K562 (cell line): Measurements from ENCODE around the gene SLC6A8. TPM values are rescaled to one million over a fixed set of nuclear protein-coding genes. Genes with fewer than 3 reads are reported as not detected.
A peak's percentile ranks its signal among the peaks of the same experiment; 100 is the strongest.

Experiments used
- ATAC-seq: fragments of 200-7000 bp; cut with Tn5 transposase; 3 replicates; pipeline ENCODE4 v1.9.1; 2020; ENCODE audit warnings: moderate library complexity
- BruUV-seq: library from RNA; stranded (reverse); fragments of 400-500 nt; replicated peaks from 2 replicates; lab custom pipeline; 2021; lab: Mats Ljungman, UMichigan
- CTCF ChIA-PET: fragments of 300-600 bp; formaldehyde crosslinking; extraction: SDS; loops from one replicate; lab custom pipeline; 2021; ENCODE audit warnings: low intra/inter-chr PET ratio; lab: Yijun Ruan, JAX
- POLR2A ChIA-PET: fragments of 300-600, 350-650 bp; sonication (Branson Sonifier 250); formaldehyde crosslinking; extraction: SDS; loops from one replicate; lab custom pipeline; 2021; ENCODE audit warnings: antibody characterized with exemption, inconsistent platforms; lab: Yijun Ruan, JAX
- DNase-seq, 4 experiments: peaks; one replicate each; pipeline versions ENCODE4 v3.0.0 to v3.0.0-alpha.2; 2011 to 2018; ENCODE audit warnings: low spot score in 3 of 4, mixed read lengths in 3 of 4; ENCODE audit errors: extremely low read depth in 1 of 4
- FAIRE-seq: peaks from 2 replicates; lab custom pipeline; 2011; peaks lifted over from hg19 to GRCh38; lab: Jason Lieb, UNC
- H2AFZ ChIP-seq: 2 replicates; pipeline ENCODE4 v1.6.0; 2011; ENCODE audit warnings: low read depth, low read length, control low read depth, inconsistent platforms
- H3K27ac ChIP-seq: fragments of 200-600 bp; 3 replicates; pipeline ENCODE4 v1.8.0; 2011; ENCODE audit warnings: low read depth, mild to moderate bottlenecking, control low read depth, inconsistent platforms, low read length, moderate library complexity, mixed read lengths; ENCODE audit errors: extremely low read depth
- H3K27me3 ChIP-seq, 2 experiments: fragments of 300-600 bp in 1 of 2; 2 replicates in 1 of 2; 3 replicates in 1 of 2; pipeline versions ENCODE4 v1.6.0 to v1.8.0; 2011; ENCODE audit warnings: inconsistent platforms in 2 of 2, low read length in 2 of 2, mild to moderate bottlenecking in 1 of 2, mixed read lengths in 1 of 2, moderate library complexity in 1 of 2; ENCODE audit not compliant: control insufficient read depth in 2 of 2, insufficient read depth in 2 of 2
- H3K36me3 ChIP-seq: fragments of 300-600 bp; 3 replicates; pipeline ENCODE4 v1.8.0; 2011; ENCODE audit warnings: mild to moderate bottlenecking, low read length, inconsistent platforms; ENCODE audit not compliant: control insufficient read depth, insufficient read depth
- H3K4me1 ChIP-seq, 2 experiments: fragments of 200-600 bp in 1 of 2; replicated peaks in 1 of 2; 2 replicates in 1 of 2; 3 replicates in 1 of 2; pipeline versions ENCODE4 v1.5.1 to v1.8.0; 2011; ENCODE audit warnings: inconsistent platforms in 2 of 2, low read length in 2 of 2, mild to moderate bottlenecking in 1 of 2, mixed read lengths in 1 of 2, moderate library complexity in 1 of 2; ENCODE audit not compliant: control insufficient read depth in 2 of 2, insufficient read depth in 2 of 2
- H3K4me2 ChIP-seq: 2 replicates; pipeline ENCODE4 v1.6.1; 2011; ENCODE audit warnings: low read length, control low read depth, inconsistent platforms, mixed read lengths; ENCODE audit not compliant: insufficient read depth
- H3K4me3 ChIP-seq: fragments of 200-600 bp; sonication (generic), shearing (Covaris generic); 2 replicates; pipeline ENCODE4 v1.5.1; 2016; ENCODE audit warnings: control low read depth, inconsistent platforms
- H3K79me2 ChIP-seq: fragments of 200-600 bp; 3 replicates; pipeline ENCODE4 v1.8.0; 2011; ENCODE audit warnings: low read length, inconsistent platforms; ENCODE audit not compliant: control insufficient read depth, insufficient read depth
- H3K9ac ChIP-seq, 2 experiments: 2 replicates each; pipeline versions ENCODE4 v1.6.0 to v1.6.1; 2011; ENCODE audit warnings: low read depth in 2 of 2, low read length in 2 of 2, control low read depth in 1 of 2, inconsistent platforms in 1 of 2, mild to moderate bottlenecking in 1 of 2, mixed read lengths in 1 of 2; ENCODE audit not compliant: insufficient read depth in 1 of 2
- H3K9me1 ChIP-seq: one replicate; pipeline ENCODE4 v1.6.0; 2011; ENCODE audit warnings: inconsistent platforms, mild to moderate bottlenecking, low read length, moderate library complexity; ENCODE audit not compliant: control insufficient read depth, insufficient read depth
- H3K9me3 ChIP-seq: replicated peaks from 2 replicates; pipeline ENCODE4 v1.5.1; 2011; ENCODE audit warnings: low read depth, low read length, inconsistent platforms; ENCODE audit not compliant: control insufficient read depth, insufficient read depth
- H4K20me1 ChIP-seq: replicated peaks from 2 replicates; pipeline ENCODE4 v1.6.1; 2011; ENCODE audit warnings: low read length, inconsistent platforms, mixed read lengths; ENCODE audit not compliant: control insufficient read depth, insufficient read depth
- CTCF ChIP-seq, 3 experiments: IDR thresholded peaks in 2 of 3; conservative IDR thresholded peaks in 1 of 3; 2 replicates each; pipeline ENCODE4 v1.5.1; 2011 to 2012; ENCODE audit warnings: low read length in 3 of 3, mild to moderate bottlenecking in 3 of 3, control low read depth in 2 of 3, improper control_type of control experiment in 1 of 3, inconsistent platforms in 1 of 3, low read depth in 1 of 3, mixed read lengths in 1 of 3, moderate library complexity in 1 of 3; ENCODE audit not compliant: insufficient read depth in 2 of 3
- RAD21 ChIP-seq, 2 experiments: fragments of 250-450 bp in 1 of 2; fragments of 450-650 bp in 1 of 2; sonication (Bioruptor Pico) in 1 of 2; formaldehyde crosslinking in 1 of 2; IDR thresholded peaks in 1 of 2; conservative IDR thresholded peaks in 1 of 2; 2 replicates each; pipeline versions ENCODE4 v1.4.0 to v1.8.0; 2020 to 2022; ENCODE audit warnings: mild to moderate bottlenecking in 2 of 2, moderate library complexity in 1 of 2
- RB1 ChIP-seq: fragments of 450-650 bp; IDR thresholded peaks from 2 replicates; pipeline ENCODE4 v1.6.1; 2017; ENCODE audit warnings: low read depth, mild to moderate bottlenecking
- REST ChIP-seq, 2 experiments: fragments of 450-650 bp; formaldehyde crosslinking in 1 of 2; IDR thresholded peaks; 2 replicates each; pipeline versions ENCODE4 v1.4.0 to v1.6.1; 2014 to 2020; ENCODE audit warnings: mild to moderate bottlenecking in 2 of 2, borderline replicate concordance in 1 of 2, low read depth in 1 of 2
- SMC3 ChIP-seq: conservative IDR thresholded peaks from 2 replicates; pipeline ENCODE4 v1.6.1; 2011; ENCODE audit warnings: low read depth, low read length, improper control_type of control experiment; ENCODE audit not compliant: insufficient read depth
- ZBTB12 ChIP-seq: fragments of 250-450 bp; sonication (Bioruptor Pico); IDR thresholded peaks from 2 replicates; pipeline ENCODE4 v1.4.0; 2020
- ZNF263 ChIP-seq: sonication (generic); formaldehyde crosslinking; IDR thresholded peaks from 2 replicates; pipeline ENCODE4 v1.8.0; 2022; ENCODE audit warnings: mild to moderate bottlenecking, missing genetic modification reagents, borderline replicate concordance
- WGBS: fragments of 100-300 bp; shearing (Covaris generic); methylation state at CpG from one replicate; pipeline ENCODE4 v1.1.6; 2016; ENCODE audit warnings: low coverage, mixed read lengths; ENCODE audit not compliant: insufficient coverage; ENCODE audit errors: missing lambda C conversion rate; 5-methylcytosine and 5-hydroxymethylcytosine counted together
- in situ Hi-C: fragments of 300-500 bp; cut with MboI; formaldehyde crosslinking; loops from 4 replicates; pipeline ENCODE4 v1.15.0; 2018; ENCODE audit warnings: inconsistent platforms, mixed read lengths
- intact Hi-C: fragments of 100-400 bp; cut with micrococcal nuclease; formaldehyde crosslinking; loops from 2 replicates; pipeline ENCODE4 v1.14.2; 2022
- polyA plus RNA-seq, 8 experiments: library from polyadenylated mRNA; depleted of rRNA in 4 of 8; stranded (reverse) in 5 of 8; unstranded in 3 of 8; fragments of >200 nt; fragmentation: Nextera tagmentation in 2 of 8; fragmentation: Illumina TruSeq in 1 of 8; extraction: Ambion mirVana in 2 of 8; extraction: Trizol in 1 of 8; gene quantifications; 2 replicates each; pipeline versions ENCODE4 v1.2.1 to v1.2.3, GENCODE V29; 2011 to 2014; ENCODE audit warnings: inconsistent platforms in 1 of 8, missing spikeins in 1 of 8
- total RNA-seq, 7 experiments: library from RNA; depleted of rRNA in 6 of 7; stranded (reverse); fragments of >200 nt in 6 of 7; fragmentation: Illumina TruSeq in 2 of 7; extraction: Trizol in 2 of 7; gene quantifications; 2 replicates each; pipeline versions ENCODE4 v1.2.1 to v1.2.3, GENCODE V29; 2011 to 2021; ENCODE audit warnings: low replicate concordance in 1 of 7

SLC6A8 gene
- total and polyA plus RNA-seq, 9 of the 15 experiments (the other 6 are each of a cell fraction or from before 2014, with no cell fraction given): 0.68 to 144 (median 34.3) TPM

GRCh38 chrX:153649178-153649914 is 38.4 kb upstream of the SLC6A8 start:
- H3K36me3 ChIP-seq: no peaks in the 10 kb centered on the region
- WGBS: 58% methylated on average over 15 of the region's 26 CpGs
- in situ Hi-C loops (no loop called here), intact Hi-C loops (loop anchor here (5.0 kb wide), 3 partner anchors 37 to 112 kb away; no protein-coding TSS in a partner anchor)
- no peaks in the 10 kb centered on the region for H3K79me2 ChIP-seq
- H3K4me3 ChIP-seq: no peak overlapping the region
- DNase-seq (peak; percentile 52 to 74 (median 61)), FAIRE-seq (no peak), ATAC-seq (peak; percentile 87)
- 0 out of 2 replicates have a peak overlapping the region, but pooled peaks have one; percentile 40 for H2AFZ ChIP-seq
- no peaks in the 10 kb centered on the region for H4K20me1 ChIP-seq
- H3K9me1 ChIP-seq: no peaks in the 10 kb centered on the region
- POLR2A ChIA-PET: interaction anchor here (0.6 to 1.4 kb wide), 4 partner anchors 9 to 819 kb away, joined by 3 to 5 read pairs (median 4); no protein-coding TSS in a partner anchor
- no TSS peak for BruUV-seq
- no peaks in the 10 kb centered on the region; a peak in 1 of 5 replicates for H3K27me3 ChIP-seq
- peaks cover 5 to 49% of the 10 kb centered on the region in 2 experiments; a peak in 3 of 5 replicates for H3K4me1 ChIP-seq
- no peak overlapping the region for H3K4me2 ChIP-seq
- CTCF ChIA-PET: interaction anchor here (0.6 to 1.4 kb wide), 3 partner anchors 39 to 263 kb away, joined by 3 to 4 read pairs (median 4); no protein-coding TSS in a partner anchor
- no peak overlapping the region for H3K9ac ChIP-seq
- no peaks in the 10 kb centered on the region for H3K9me3 ChIP-seq
- H3K27ac ChIP-seq: no peak overlapping the region
- TF ChIP-seq REST (IDR thresholded peaks at IDR 0.05; ENCODE audit: borderline replicate concordance) (peak; percentile 25; the same call in 1 of the 2 replicates), REST (CRISPR knock-in tag; IDR thresholded peaks at IDR 0.05; ENCODE audit: low read depth) (no peak), ZBTB12 (no peak), CTCF (IDR thresholded peaks at IDR 0.05 in 2 of 3, conservative IDR thresholded peaks at IDR 0.05 in 1 of 3; ENCODE audit: insufficient read depth in 2 of 3, low read depth in 1 of 3, low read length in 3 of 3) (peak; percentile 66 to 90 (median 77)), RB1 (peak; percentile 20; the same call in 1 of the 2 replicates), SMC3 (peak; percentile 43; the same call in 1 of the 2 replicates), ZNF263 (CRISPR knock-in tag) (peak; percentile 48; the same call in 1 of the 2 replicates), RAD21 (CRISPR knock-in tag; conservative IDR thresholded peaks at IDR 0.05 in 1 of 2, IDR thresholded peaks at IDR 0.05 in 1 of 2) (peak in 1 of 2 experiments; percentile 64; a peak in 2 of 4 replicates)
